ENCODE results near the gene SRSF11.

DNA sequence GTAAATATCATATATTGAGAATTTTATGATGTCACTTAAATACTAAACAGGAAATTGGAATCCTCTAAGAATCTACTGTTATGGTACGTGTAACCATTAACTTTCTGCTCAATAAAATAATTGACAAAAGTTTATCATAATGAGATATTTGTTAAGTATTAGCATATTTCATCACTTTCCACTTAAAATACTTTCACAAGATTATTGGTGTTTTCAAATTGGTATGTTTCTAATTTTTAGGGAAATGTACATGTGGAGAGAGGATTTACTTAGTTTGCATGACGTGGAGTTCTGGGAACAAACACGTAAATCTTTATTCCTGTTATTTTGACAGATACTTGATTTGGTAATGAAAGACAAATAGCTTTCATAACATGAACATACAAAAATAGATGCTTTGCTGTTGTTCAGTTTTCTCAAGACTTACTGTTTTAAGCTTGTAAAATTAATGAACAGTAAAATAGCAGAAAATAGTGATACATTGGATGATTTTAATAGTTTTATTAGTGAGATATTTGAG is 1.6 kb downstream of the SRSF11 start:
- TF ChIP-seq, protein P1, sequence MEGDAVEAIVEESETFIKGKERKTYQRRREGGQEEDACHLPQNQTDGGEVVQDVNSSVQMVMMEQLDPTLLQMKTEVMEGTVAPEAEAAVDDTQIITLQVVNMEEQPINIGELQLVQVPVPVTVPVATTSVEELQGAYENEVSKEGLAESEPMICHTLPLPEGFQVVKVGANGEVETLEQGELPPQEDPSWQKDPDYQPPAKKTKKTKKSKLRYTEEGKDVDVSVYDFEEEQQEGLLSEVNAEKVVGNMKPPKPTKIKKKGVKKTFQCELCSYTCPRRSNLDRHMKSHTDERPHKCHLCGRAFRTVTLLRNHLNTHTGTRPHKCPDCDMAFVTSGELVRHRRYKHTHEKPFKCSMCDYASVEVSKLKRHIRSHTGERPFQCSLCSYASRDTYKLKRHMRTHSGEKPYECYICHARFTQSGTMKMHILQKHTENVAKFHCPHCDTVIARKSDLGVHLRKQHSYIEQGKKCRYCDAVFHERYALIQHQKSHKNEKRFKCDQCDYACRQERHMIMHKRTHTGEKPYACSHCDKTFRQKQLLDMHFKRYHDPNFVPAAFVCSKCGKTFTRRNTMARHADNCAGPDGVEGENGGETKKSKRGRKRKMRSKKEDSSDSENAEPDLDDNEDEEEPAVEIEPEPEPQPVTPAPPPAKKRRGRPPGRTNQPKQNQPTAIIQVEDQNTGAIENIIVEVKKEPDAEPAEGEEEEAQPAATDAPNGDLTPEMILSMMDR (IDR thresholded peaks at IDR 0.05; ENCODE audit: low read depth, low read length, missing input control) = no peak
- TF ChIP-seq RAD21 (IDR thresholded peaks at IDR 0.05) (no peak), FOXA1 (IDR thresholded peaks at IDR 0.05) (no peak), SP1 (IDR thresholded peaks at IDR 0.05) (no peak), GABPA (IDR thresholded peaks at IDR 0.05 in 1 of 2, conservative IDR thresholded peaks at IDR 0.05 in 1 of 2) (no peak)
- TF ChIP-seq, protein P2, sequence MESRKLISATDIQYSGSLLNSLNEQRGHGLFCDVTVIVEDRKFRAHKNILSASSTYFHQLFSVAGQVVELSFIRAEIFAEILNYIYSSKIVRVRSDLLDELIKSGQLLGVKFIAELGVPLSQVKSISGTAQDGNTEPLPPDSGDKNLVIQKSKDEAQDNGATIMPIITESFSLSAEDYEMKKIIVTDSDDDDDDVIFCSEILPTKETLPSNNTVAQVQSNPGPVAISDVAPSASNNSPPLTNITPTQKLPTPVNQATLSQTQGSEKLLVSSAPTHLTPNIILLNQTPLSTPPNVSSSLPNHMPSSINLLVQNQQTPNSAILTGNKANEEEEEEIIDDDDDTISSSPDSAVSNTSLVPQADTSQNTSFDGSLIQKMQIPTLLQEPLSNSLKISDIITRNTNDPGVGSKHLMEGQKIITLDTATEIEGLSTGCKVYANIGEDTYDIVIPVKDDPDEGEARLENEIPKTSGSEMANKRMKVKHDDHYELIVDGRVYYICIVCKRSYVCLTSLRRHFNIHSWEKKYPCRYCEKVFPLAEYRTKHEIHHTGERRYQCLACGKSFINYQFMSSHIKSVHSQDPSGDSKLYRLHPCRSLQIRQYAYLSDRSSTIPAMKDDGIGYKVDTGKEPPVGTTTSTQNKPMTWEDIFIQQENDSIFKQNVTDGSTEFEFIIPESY (IDR thresholded peaks at IDR 0.05) = no peak
- TF ChIP-seq, protein P3, sequence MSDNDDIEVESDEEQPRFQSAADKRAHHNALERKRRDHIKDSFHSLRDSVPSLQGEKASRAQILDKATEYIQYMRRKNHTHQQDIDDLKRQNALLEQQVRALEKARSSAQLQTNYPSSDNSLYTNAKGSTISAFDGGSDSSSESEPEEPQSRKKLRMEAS (IDR thresholded peaks at IDR 0.05) = no peak
- TF ChIP-seq, protein P4, sequence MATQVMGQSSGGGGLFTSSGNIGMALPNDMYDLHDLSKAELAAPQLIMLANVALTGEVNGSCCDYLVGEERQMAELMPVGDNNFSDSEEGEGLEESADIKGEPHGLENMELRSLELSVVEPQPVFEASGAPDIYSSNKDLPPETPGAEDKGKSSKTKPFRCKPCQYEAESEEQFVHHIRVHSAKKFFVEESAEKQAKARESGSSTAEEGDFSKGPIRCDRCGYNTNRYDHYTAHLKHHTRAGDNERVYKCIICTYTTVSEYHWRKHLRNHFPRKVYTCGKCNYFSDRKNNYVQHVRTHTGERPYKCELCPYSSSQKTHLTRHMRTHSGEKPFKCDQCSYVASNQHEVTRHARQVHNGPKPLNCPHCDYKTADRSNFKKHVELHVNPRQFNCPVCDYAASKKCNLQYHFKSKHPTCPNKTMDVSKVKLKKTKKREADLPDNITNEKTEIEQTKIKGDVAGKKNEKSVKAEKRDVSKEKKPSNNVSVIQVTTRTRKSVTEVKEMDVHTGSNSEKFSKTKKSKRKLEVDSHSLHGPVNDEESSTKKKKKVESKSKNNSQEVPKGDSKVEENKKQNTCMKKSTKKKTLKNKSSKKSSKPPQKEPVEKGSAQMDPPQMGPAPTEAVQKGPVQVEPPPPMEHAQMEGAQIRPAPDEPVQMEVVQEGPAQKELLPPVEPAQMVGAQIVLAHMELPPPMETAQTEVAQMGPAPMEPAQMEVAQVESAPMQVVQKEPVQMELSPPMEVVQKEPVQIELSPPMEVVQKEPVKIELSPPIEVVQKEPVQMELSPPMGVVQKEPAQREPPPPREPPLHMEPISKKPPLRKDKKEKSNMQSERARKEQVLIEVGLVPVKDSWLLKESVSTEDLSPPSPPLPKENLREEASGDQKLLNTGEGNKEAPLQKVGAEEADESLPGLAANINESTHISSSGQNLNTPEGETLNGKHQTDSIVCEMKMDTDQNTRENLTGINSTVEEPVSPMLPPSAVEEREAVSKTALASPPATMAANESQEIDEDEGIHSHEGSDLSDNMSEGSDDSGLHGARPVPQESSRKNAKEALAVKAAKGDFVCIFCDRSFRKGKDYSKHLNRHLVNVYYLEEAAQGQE (IDR thresholded peaks at IDR 0.05) = no peak

All from liver (tissue), 3 donors.